Astrocyte (in vitro differentiated cells and primary cell): Measurements from ENCODE around the gene CELSR3. TPM values are rescaled to one million over a fixed set of nuclear protein-coding genes. Genes with fewer than 3 reads are reported as not detected.
A peak's percentile ranks its signal among the peaks of the same experiment; 100 is the strongest.

ENCODE experiments used
- DNase-seq: peaks from one replicate; pipeline ENCODE4 v3.0.0-alpha.2; 2010; ENCODE audit warnings: low read depth
- FAIRE-seq: peaks from 2 replicates; lab custom pipeline; 2011; peaks lifted over from hg19 to GRCh38; lab: Jason Lieb, UNC
- H2AFZ ChIP-seq: 2 replicates; pipeline ENCODE4 v1.6.0; 2012; ENCODE audit warnings: low read depth, low read length, inconsistent platforms
- H3K27ac ChIP-seq: 2 replicates; pipeline ENCODE4 v1.5.1; 2011; ENCODE audit warnings: low read depth, low read length, inconsistent platforms
- H3K27me3 ChIP-seq: 2 replicates; pipeline ENCODE4 v1.6.0; 2011; ENCODE audit warnings: low read length, inconsistent platforms; ENCODE audit not compliant: insufficient read depth
- H3K36me3 ChIP-seq: 2 replicates; pipeline ENCODE4 v1.5.1; 2011; ENCODE audit warnings: low read length, inconsistent platforms; ENCODE audit not compliant: insufficient read depth
- H3K4me1 ChIP-seq: 2 replicates; pipeline ENCODE4 v1.5.1; 2011; ENCODE audit warnings: low read length, inconsistent platforms; ENCODE audit not compliant: insufficient read depth
- H3K4me2 ChIP-seq: 2 replicates; pipeline ENCODE4 v1.6.0; 2012; ENCODE audit warnings: low read length, inconsistent platforms
- H3K4me3 ChIP-seq: 2 replicates; pipeline ENCODE4 v1.5.1; 2011; ENCODE audit warnings: low read depth, mild to moderate bottlenecking, low read length, inconsistent platforms; ENCODE audit not compliant: insufficient read depth
- H3K79me2 ChIP-seq: 2 replicates; pipeline ENCODE4 v1.6.0; 2012; ENCODE audit warnings: mild to moderate bottlenecking, low read length, inconsistent platforms; ENCODE audit not compliant: insufficient read depth
- H3K9ac ChIP-seq: 2 replicates; pipeline ENCODE4 v1.6.0; 2012; ENCODE audit warnings: mild to moderate bottlenecking, low read length, inconsistent platforms
- H3K9me3 ChIP-seq: 2 replicates; pipeline ENCODE4 v1.5.1; 2012; ENCODE audit warnings: low read depth, mild to moderate bottlenecking, low read length, inconsistent platforms; ENCODE audit not compliant: insufficient read depth
- H4K20me1 ChIP-seq: 2 replicates; pipeline ENCODE4 v1.6.0; 2012; ENCODE audit warnings: low read length, inconsistent platforms; ENCODE audit not compliant: insufficient read depth
- H3K27ac Mint-ChIP-seq: one replicate; pipeline ENCODE4 v1.8.0; 2021; ENCODE audit warnings: mild to moderate bottlenecking, mixed read lengths; ENCODE audit not compliant: unreplicated experiment
- H3K27me3 Mint-ChIP-seq: one replicate; pipeline ENCODE4 v1.8.0; 2021; ENCODE audit warnings: low read depth, mixed read lengths; ENCODE audit not compliant: unreplicated experiment
- H3K36me3 Mint-ChIP-seq: one replicate; pipeline ENCODE4 v1.8.0; 2021; ENCODE audit warnings: low read depth, mixed read lengths; ENCODE audit not compliant: unreplicated experiment
- H3K4me1 Mint-ChIP-seq: one replicate; pipeline ENCODE4 v1.8.0; 2021; ENCODE audit warnings: low read depth, mixed read lengths; ENCODE audit not compliant: unreplicated experiment
- H3K4me3 Mint-ChIP-seq: one replicate; pipeline ENCODE4 v1.8.0; 2021; ENCODE audit warnings: mild to moderate bottlenecking, moderate library complexity, mixed read lengths; ENCODE audit not compliant: unreplicated experiment
- H3K9me3 Mint-ChIP-seq: one replicate; pipeline ENCODE4 v1.8.0; 2021; ENCODE audit warnings: mild to moderate bottlenecking, mixed read lengths; ENCODE audit not compliant: unreplicated experiment
- EZH2 ChIP-seq: IDR thresholded peaks from 2 replicates; pipeline ENCODE4 v1.6.1; 2012; ENCODE audit warnings: mild to moderate bottlenecking, low read length, inconsistent platforms; ENCODE audit not compliant: insufficient read depth
- total RNA-seq: library from RNA; stranded (reverse); gene quantifications from 2 replicates; pipeline ENCODE4 v1.2.1, GENCODE V29; 2021
- TF ChIP-seq, protein P1 (sequence below): IDR thresholded peaks from 2 replicates; pipeline ENCODE4 v1.5.1; 2011; ENCODE audit warnings: low read depth, mild to moderate bottlenecking, inconsistent platforms, low read length, moderate library complexity; ENCODE audit not compliant: insufficient read depth

The CELSR3 gene
- total RNA-seq, 1 donor from 2014 or later = 8.6 TPM

DNA sequence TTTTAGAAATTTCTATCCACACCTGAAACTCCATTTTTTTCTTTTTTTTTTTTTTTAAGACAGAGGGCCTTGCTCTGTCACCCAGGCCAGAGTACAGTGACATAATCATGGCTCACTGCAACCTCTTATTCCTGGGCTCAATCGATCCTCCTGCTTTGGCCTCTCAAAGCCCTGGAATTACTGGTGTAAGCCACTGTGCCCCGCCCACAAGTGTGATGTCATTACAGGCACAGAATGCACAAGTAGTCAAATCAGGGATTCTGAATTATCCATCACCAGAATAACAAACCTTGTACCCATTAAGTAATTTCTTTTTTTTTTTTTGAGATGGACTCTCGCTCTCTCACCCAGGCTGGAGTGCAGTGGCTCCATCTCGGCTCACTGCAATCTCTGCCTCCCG, 55.2 kb downstream of the CELSR3 start:
- Mint-ChIP-seq H3K9me3 (no peaks in the 10 kb centered on the region), H3K27ac (no peak overlapping the region), H3K27me3 (peaks cover 2% of the 10 kb centered on the region), H3K36me3 (peaks cover 12% of the 10 kb centered on the region), H3K4me1 (peaks cover 8% of the 10 kb centered on the region), H3K4me3 (no peak overlapping the region)
- no peaks in the 10 kb centered on the region for H3K27me3 ChIP-seq
- no peak for FAIRE-seq
- H2AFZ ChIP-seq = no peak overlapping the region
- peaks cover 46% of the 10 kb centered on the region for H3K79me2 ChIP-seq
- H3K9me3 ChIP-seq = no peaks in the 10 kb centered on the region
- H3K36me3 ChIP-seq = peaks cover 36% of the 10 kb centered on the region
- DNase-seq = no peak
- TF ChIP-seq, protein P1, sequence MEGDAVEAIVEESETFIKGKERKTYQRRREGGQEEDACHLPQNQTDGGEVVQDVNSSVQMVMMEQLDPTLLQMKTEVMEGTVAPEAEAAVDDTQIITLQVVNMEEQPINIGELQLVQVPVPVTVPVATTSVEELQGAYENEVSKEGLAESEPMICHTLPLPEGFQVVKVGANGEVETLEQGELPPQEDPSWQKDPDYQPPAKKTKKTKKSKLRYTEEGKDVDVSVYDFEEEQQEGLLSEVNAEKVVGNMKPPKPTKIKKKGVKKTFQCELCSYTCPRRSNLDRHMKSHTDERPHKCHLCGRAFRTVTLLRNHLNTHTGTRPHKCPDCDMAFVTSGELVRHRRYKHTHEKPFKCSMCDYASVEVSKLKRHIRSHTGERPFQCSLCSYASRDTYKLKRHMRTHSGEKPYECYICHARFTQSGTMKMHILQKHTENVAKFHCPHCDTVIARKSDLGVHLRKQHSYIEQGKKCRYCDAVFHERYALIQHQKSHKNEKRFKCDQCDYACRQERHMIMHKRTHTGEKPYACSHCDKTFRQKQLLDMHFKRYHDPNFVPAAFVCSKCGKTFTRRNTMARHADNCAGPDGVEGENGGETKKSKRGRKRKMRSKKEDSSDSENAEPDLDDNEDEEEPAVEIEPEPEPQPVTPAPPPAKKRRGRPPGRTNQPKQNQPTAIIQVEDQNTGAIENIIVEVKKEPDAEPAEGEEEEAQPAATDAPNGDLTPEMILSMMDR = no peak
- TF ChIP-seq EZH2 = no peak
- no peak overlapping the region for H3K9ac ChIP-seq
- peak overlapping the region; percentile 97 for H3K4me2 ChIP-seq
- H3K4me3 ChIP-seq = no peak overlapping the region
- H3K4me1 ChIP-seq = peaks cover 9% of the 10 kb centered on the region
- no peak overlapping the region for H3K27ac ChIP-seq
- peaks cover 44% of the 10 kb centered on the region for H4K20me1 ChIP-seq

DNA sequence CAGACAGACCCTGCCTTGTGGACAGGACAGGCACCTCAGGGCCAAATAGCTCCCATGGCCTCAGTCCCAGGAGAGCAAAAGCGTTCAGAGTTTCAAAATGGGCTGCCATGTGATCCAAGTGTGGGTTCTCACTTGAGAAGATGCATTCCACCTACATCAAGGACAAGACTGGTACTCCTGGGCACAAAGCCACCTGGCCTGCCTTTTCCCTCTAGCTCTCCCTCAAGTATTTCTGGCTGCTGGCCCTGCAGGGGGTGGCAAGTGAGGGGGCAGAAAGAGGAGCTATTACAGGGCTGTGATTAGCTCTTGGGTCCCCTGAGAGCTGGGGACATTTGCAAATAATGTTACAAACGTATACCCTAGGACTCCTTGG, 61.1 kb downstream of the CELSR3 start:
- Mint-ChIP-seq H3K4me3 (no peak overlapping the region), H3K27me3 (no peaks in the 10 kb centered on the region), H3K4me1 (peaks cover 33% of the 10 kb centered on the region), H3K9me3 (no peaks in the 10 kb centered on the region), H3K36me3 (peaks cover 22% of the 10 kb centered on the region), H3K27ac (no peak overlapping the region)
- Histone ChIP-seq H3K4me2 (no peak overlapping the region), H3K4me3 (no peak overlapping the region), H3K9me3 (no peaks in the 10 kb centered on the region), H3K4me1 (peaks cover 35% of the 10 kb centered on the region), H3K27ac (no peak overlapping the region), H3K79me2 (peaks cover 28% of the 10 kb centered on the region), H4K20me1 (peaks cover 32% of the 10 kb centered on the region), H3K27me3 (no peaks in the 10 kb centered on the region), H3K36me3 (peaks cover 57% of the 10 kb centered on the region), H2AFZ (no peak overlapping the region), H3K9ac (no peak overlapping the region)
- no peak for FAIRE-seq
- DNase-seq = no peak
- TF ChIP-seq EZH2 = no peak
- TF ChIP-seq, protein P1 = no peak

- Histone ChIP-seq H3K4me3 (no peak overlapping the region), H3K9me3 (no peaks in the 10 kb centered on the region), H3K4me1 (peaks cover 41% of the 10 kb centered on the region), H3K27me3 (no peaks in the 10 kb centered on the region), H3K27ac (no peak overlapping the region), H3K9ac (no peak overlapping the region), H3K4me2 (no peak overlapping the region), H3K79me2 (peaks cover 25% of the 10 kb centered on the region), H2AFZ (no peak overlapping the region), H3K36me3 (peaks cover 56% of the 10 kb centered on the region), H4K20me1 (peaks cover 31% of the 10 kb centered on the region)
- H3K9me3 Mint-ChIP-seq = no peaks in the 10 kb centered on the region
- peaks cover 40% of the 10 kb centered on the region for H3K4me1 Mint-ChIP-seq
- H3K27ac Mint-ChIP-seq = no peak overlapping the region
- no peak for TF ChIP-seq EZH2
- TF ChIP-seq, protein P1 = no peak
- H3K27me3 Mint-ChIP-seq = no peaks in the 10 kb centered on the region
- H3K36me3 Mint-ChIP-seq = peaks cover 22% of the 10 kb centered on the region
- no peak overlapping the region for H3K4me3 Mint-ChIP-seq
- DNase-seq (no peak), FAIRE-seq (no peak)
Observed at GRCh38 chr3:48600711-48601621, 61.7 kb downstream of the CELSR3 start.
